Kidney glomerular epithelial cell (primary cell): ENCODE results near the gene KDM8.

Source experiments
- DNase-seq: peaks from one replicate; lab custom pipeline; 2025; lab: John Stamatoyannopoulos, UW

Gene KDM8

DNA sequence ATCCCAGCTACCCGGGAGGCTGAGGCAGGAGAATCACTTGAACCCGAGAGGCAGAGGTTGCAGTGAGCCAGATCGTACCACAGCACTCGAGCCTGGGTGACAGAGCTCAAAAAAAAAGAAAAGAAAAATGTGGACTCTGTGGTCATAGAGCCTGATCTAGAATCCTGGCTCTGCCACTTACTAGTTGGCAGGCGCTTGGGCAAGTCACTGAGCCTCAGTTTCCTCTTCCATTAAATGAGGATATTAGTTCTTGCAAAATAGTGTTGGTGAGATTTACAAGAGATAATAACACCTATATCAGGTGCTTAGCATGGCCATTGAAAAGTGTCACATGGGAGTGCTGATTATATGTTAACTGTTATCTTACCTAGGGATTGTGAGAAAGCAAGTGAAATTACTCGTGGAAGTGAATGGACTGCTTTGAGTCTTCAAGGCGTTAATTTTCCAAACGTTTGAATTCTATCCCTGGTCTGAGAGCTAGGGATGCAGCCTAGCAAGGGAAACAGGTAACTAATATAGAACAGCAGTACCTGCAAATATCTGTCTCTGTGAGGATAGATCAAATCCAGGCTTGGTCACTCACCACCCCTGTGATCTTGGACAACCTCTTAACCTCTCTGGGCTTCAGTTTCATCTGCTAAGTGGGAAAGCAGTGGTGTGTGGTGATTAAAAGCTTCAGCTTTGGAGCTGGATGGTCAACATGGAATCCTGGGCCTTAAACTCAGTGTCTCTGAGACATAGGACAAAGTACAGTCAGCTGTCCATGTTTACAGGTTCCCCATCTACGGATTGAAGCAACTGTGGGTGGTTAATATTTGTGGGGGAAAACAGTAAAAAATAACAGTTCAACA, 66.2 kb downstream of the KDM8 start:
- DNase-seq = no peak

DNA sequence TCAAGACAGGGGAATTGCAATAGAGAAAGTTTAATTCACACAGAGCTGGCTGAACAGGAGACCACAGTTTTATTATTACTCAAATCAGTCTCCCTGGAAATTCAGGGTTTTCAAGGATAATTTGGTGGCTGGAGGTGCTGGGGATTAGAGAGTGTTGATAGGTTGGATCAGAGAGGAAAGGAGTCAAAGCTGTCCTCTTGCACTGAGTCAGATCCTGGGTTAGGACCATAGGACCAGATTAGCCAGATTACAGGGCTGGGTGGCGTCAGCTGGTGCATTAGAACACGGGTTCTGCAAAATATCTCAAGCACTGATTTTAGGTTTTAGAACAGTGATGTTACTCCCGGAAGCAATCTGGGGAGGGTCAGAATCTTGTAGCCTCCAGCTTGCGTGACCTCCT, 67.0 kb downstream of the KDM8 start:
- DNase-seq = no peak
